Hepatocyte (in vitro differentiated cells): ENCODE data around the gene HSPB8. TPM values are rescaled to one million over a fixed set of nuclear protein-coding genes. Genes with fewer than 3 reads are reported as not detected.
A peak's percentile ranks its signal among the peaks of the same experiment; 100 is the strongest.
"Not testable (repeated sequence)": the region's sequence is repeated elsewhere in the genome, so short reads cannot be mapped to it uniquely, and the experiment has no call there.

Experiments
- DNase-seq: peaks from one replicate; pipeline ENCODE4 v3.0.0-alpha.2; 2016; ENCODE audit warnings: low spot score
- H2AFZ ChIP-seq: fragments of 200-600 bp; sonication (generic); 2 replicates; pipeline ENCODE4 v1.6.0; 2016; ENCODE audit warnings: antibody characterized with exemption, mild to moderate bottlenecking
- H3K27ac ChIP-seq: fragments of 200-600 bp; sonication (generic); 2 replicates; pipeline ENCODE4 v1.5.1; 2016; ENCODE audit warnings: mild to moderate bottlenecking
- H3K27me3 ChIP-seq: fragments of 200-600 bp; sonication (generic); 2 replicates; pipeline ENCODE4 v1.6.1; 2016
- H3K36me3 ChIP-seq: fragments of 200-600 bp; sonication (generic); replicated peaks from 2 replicates; pipeline ENCODE4 v1.5.1; 2016; ENCODE audit warnings: low read depth; ENCODE audit not compliant: insufficient read depth
- H3K4me1 ChIP-seq: fragments of 200-600 bp; sonication (generic); 2 replicates; pipeline ENCODE4 v1.5.1; 2016; ENCODE audit warnings: mild to moderate bottlenecking, moderate library complexity; ENCODE audit not compliant: insufficient read depth
- H3K4me2 ChIP-seq: fragments of 200-600 bp; sonication (generic); 2 replicates; pipeline ENCODE4 v1.6.0; 2016
- H3K4me3 ChIP-seq: fragments of 200-600 bp; sonication (generic); 2 replicates; pipeline ENCODE4 v1.5.1; 2016; ENCODE audit warnings: mild to moderate bottlenecking
- H3K79me2 ChIP-seq: fragments of 200-600 bp; sonication (generic); 2 replicates; pipeline ENCODE4 v1.6.0; 2017; ENCODE audit warnings: mild to moderate bottlenecking
- H3K9me2 ChIP-seq: fragments of 200-600 bp; sonication (generic); replicated peaks from 2 replicates; pipeline ENCODE4 v1.6.0; 2017; ENCODE audit warnings: mild to moderate bottlenecking; ENCODE audit not compliant: insufficient read depth
- H3K9me3 ChIP-seq: fragments of 200-600 bp; sonication (generic); 2 replicates; pipeline ENCODE4 v1.5.1; 2016; ENCODE audit warnings: low read depth, mild to moderate bottlenecking
- H4K20me1 ChIP-seq: fragments of 200-600 bp; sonication (generic); 2 replicates; pipeline ENCODE4 v1.6.0; 2016; ENCODE audit warnings: mild to moderate bottlenecking; ENCODE audit not compliant: insufficient read depth, poor library complexity, severe bottlenecking
- EZH2 ChIP-seq: fragments of 200-600 bp; sonication (generic); IDR thresholded peaks from 2 replicates; pipeline ENCODE4 v1.6.1; 2016; ENCODE audit warnings: antibody characterized with exemption, mild to moderate bottlenecking, borderline replicate concordance
- EZH2phosphoT487 ChIP-seq: fragments of 200-600 bp; sonication (generic); IDR thresholded peaks from one replicate; pipeline ENCODE4 v1.6.1; 2018; ENCODE audit warnings: antibody characterized with exemption, mild to moderate bottlenecking, low read depth, moderate library complexity; ENCODE audit not compliant: unreplicated experiment, severe bottlenecking
- WGBS: methylation state at CpG from one replicate; pipeline ENCODE4 v1.1.6; 2016; ENCODE audit warnings: low lambda C conversion rate; ENCODE audit errors: missing lambda C conversion rate; 5-methylcytosine and 5-hydroxymethylcytosine counted together
- polyA plus RNA-seq: library from polyadenylated mRNA; unstranded; fragments of >200 nt; fragmentation: Nextera tagmentation; extraction: Ambion mirVana; gene quantifications from 2 replicates; pipeline ENCODE4 v1.2.1, GENCODE V29; 2016
- total RNA-seq: library from RNA; depleted of rRNA; stranded (reverse); fragments of >200 nt; gene quantifications from 2 replicates; pipeline ENCODE4 v1.2.3, GENCODE V29; 2014
- TF ChIP-seq, protein P1 (sequence below): fragments of 200-600 bp; sonication (generic); IDR thresholded peaks from 2 replicates; pipeline ENCODE4 v1.5.1; 2016; ENCODE audit warnings: antibody characterized with exemption, mild to moderate bottlenecking; ENCODE audit not compliant: poor library complexity

HSPB8 gene
- total and polyA plus RNA-seq, 2 experiments from 2014 or later, result 28.5 to 39.7 TPM

- no peaks in the 10 kb centered on the region for H3K4me1 ChIP-seq
- no peak overlapping the region for H3K4me2 ChIP-seq
- H3K9me3 ChIP-seq, result no peaks in the 10 kb centered on the region
- H3K27ac ChIP-seq, result no peak overlapping the region
- TF ChIP-seq, protein P1, sequence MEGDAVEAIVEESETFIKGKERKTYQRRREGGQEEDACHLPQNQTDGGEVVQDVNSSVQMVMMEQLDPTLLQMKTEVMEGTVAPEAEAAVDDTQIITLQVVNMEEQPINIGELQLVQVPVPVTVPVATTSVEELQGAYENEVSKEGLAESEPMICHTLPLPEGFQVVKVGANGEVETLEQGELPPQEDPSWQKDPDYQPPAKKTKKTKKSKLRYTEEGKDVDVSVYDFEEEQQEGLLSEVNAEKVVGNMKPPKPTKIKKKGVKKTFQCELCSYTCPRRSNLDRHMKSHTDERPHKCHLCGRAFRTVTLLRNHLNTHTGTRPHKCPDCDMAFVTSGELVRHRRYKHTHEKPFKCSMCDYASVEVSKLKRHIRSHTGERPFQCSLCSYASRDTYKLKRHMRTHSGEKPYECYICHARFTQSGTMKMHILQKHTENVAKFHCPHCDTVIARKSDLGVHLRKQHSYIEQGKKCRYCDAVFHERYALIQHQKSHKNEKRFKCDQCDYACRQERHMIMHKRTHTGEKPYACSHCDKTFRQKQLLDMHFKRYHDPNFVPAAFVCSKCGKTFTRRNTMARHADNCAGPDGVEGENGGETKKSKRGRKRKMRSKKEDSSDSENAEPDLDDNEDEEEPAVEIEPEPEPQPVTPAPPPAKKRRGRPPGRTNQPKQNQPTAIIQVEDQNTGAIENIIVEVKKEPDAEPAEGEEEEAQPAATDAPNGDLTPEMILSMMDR, result no peak
- TF ChIP-seq EZH2phosphoT487 (no peak), EZH2 (no peak)
- H4K20me1 ChIP-seq, result no peaks in the 10 kb centered on the region
- H3K9me2 ChIP-seq, result no peaks in the 10 kb centered on the region
- H3K79me2 ChIP-seq, result no peaks in the 10 kb centered on the region
- H3K4me3 ChIP-seq, result no peak overlapping the region
- H2AFZ ChIP-seq, result no peak overlapping the region
- no peaks in the 10 kb centered on the region for H3K36me3 ChIP-seq
- WGBS, result 30% methylated on average over 6 of the region's 6 CpGs
- H3K27me3 ChIP-seq, result no peaks in the 10 kb centered on the region
- DNase-seq, result peak; percentile 84
Measured at GRCh38 chr12:119208626-119209061, 29.9 kb downstream of the HSPB8 start.

DNA sequence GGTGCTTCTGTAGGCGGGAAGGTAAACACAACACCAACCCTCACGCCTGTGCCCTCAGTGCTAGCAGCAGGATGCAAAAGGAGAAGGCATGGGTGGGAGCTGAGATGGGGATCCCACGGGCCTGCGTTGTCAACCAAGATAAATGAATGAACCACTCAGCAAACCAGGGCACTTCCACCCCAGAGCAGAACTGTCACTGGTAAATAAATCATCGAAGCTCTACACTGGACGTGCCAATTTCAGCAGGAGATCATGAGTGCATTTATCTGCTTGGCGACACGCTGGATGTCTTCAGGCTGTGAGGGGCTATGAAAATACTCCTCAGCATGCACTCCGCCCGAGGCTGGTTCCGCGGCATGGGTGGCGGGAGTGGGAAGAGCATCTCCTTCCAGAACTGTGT lies 33.2 kb downstream of the HSPB8 start:
- Histone ChIP-seq H3K4me2 (no peak overlapping the region), H2AFZ (no peak overlapping the region), H3K79me2 (no peaks in the 10 kb centered on the region), H4K20me1 (no peaks in the 10 kb centered on the region), H3K4me1 (no peaks in the 10 kb centered on the region), H3K9me3 (no peaks in the 10 kb centered on the region), H3K27me3 (no peaks in the 10 kb centered on the region), H3K9me2 (no peaks in the 10 kb centered on the region), H3K27ac (no peak overlapping the region), H3K36me3 (no peaks in the 10 kb centered on the region), H3K4me3 (no peak overlapping the region)
- TF ChIP-seq EZH2, result no peak
- TF ChIP-seq, protein P1, result no peak
- DNase-seq, result no peak
- WGBS, result 86% methylated on average over 13 of the region's 13 CpGs

DNA sequence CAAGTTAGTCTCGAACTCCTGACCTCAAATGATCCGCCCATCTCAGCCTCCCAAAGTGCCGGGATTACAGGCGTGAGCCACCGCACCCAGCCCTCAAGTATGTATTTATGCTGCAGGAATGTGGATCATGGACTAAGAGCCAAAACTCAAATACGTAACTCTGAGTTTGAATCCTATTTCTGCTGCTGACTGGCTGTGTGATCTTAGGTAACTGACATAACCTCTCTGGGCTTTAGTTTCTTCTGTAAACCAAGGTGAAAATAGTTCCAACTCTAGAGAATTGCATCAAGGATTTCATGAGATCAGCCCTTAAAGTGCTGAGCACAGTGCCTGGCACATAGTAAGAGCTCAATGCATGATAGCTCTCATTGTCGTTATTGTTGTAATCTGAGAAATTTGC lies 37.4 kb downstream of the HSPB8 start:
- TF ChIP-seq, protein P1, result no peak
- TF ChIP-seq EZH2phosphoT487, result no peak
- no peak for TF ChIP-seq EZH2
- no peak overlapping the region for H3K27ac ChIP-seq
- H3K36me3 ChIP-seq, result no peaks in the 10 kb centered on the region
- no peaks in the 10 kb centered on the region for H3K9me3 ChIP-seq
- no peaks in the 10 kb centered on the region for H4K20me1 ChIP-seq
- 96% methylated on average over 7 of the region's 7 CpGs for WGBS
- H3K27me3 ChIP-seq, result no peaks in the 10 kb centered on the region
- H3K4me1 ChIP-seq, result no peaks in the 10 kb centered on the region
- H3K4me2 ChIP-seq, result no peak overlapping the region
- no peak for DNase-seq
- no peaks in the 10 kb centered on the region for H3K9me2 ChIP-seq
- no peak overlapping the region for H3K4me3 ChIP-seq
- H2AFZ ChIP-seq, result no peak overlapping the region
- no peaks in the 10 kb centered on the region for H3K79me2 ChIP-seq

- not testable (repeated sequence) for H3K36me3 ChIP-seq, DNase-seq, H3K9me2 ChIP-seq, H3K27me3 ChIP-seq, H3K9me3 ChIP-seq, H3K27ac ChIP-seq, H3K4me2 ChIP-seq, H3K4me1 ChIP-seq, H3K79me2 ChIP-seq, H4K20me1 ChIP-seq, H2AFZ ChIP-seq, H3K4me3 ChIP-seq
- 68% methylated on average over 9 of the region's 9 CpGs for WGBS
Measured at GRCh38 chr12:119218875-119219274, 40.1 kb downstream of the HSPB8 start.
